Caco-2 (cell line): ENCODE data around the gene CDK2AP2. TPM values are rescaled to one million over a fixed set of nuclear protein-coding genes. Genes with fewer than 3 reads are reported as not detected.

Experiments
- BruUV-seq: library from RNA; stranded (reverse); fragments of 400-500 nt; replicated peaks from 2 replicates; lab custom pipeline; 2021; lab: Mats Ljungman, UMichigan
- CTCF ChIA-PET: fragments of 300-600 bp; sonication (Branson Sonifier 250); formaldehyde crosslinking; loops from one replicate; lab custom pipeline; 2022; ENCODE audit warnings: antibody characterized with exemption; lab: Charles Lee
- POLR2A ChIA-PET: fragments of 300-600 bp; sonication (Branson Sonifier 250); formaldehyde crosslinking; loops from one replicate; lab custom pipeline; 2022; ENCODE audit warnings: antibody characterized with exemption; lab: Charles Lee
- DNase-seq, 2 experiments: peaks; one replicate each; pipeline versions ENCODE4 v3.0.0 to v3.0.0-alpha.2; 2020 to 2022
- H3K27me3 ChIP-seq: replicated peaks from 2 replicates; pipeline ENCODE4 v1.6.0; 2011; ENCODE audit warnings: low read length; ENCODE audit not compliant: control insufficient read depth, insufficient read depth
- H3K36me3 ChIP-seq: 2 replicates; pipeline ENCODE4 v1.5.1; 2011; ENCODE audit warnings: low read length; ENCODE audit not compliant: control insufficient read depth, insufficient read depth
- H3K4me1 ChIP-seq: fragments of 250-450 bp; sonication (Bioruptor Pico); 2 replicates; pipeline ENCODE4 v1.5.1; 2020; ENCODE audit warnings: mild to moderate bottlenecking
- H3K4me3 ChIP-seq: 2 replicates; pipeline ENCODE4 v1.5.1; 2011; ENCODE audit warnings: low read depth, mild to moderate bottlenecking, control low read depth, low read length
- H3K9me3 ChIP-seq: fragments of 250-450 bp; sonication (Bioruptor Pico); 2 replicates; pipeline ENCODE4 v1.5.1; 2020; ENCODE audit warnings: mild to moderate bottlenecking, moderate library complexity
- H3K27ac Mint-ChIP-seq: one replicate; pipeline ENCODE4 v1.8.0; 2022; ENCODE audit warnings: mixed read lengths; ENCODE audit not compliant: unreplicated experiment
- H3K27me3 Mint-ChIP-seq: one replicate; pipeline ENCODE4 v1.8.0; 2022; ENCODE audit warnings: mixed read lengths; ENCODE audit not compliant: insufficient read depth, unreplicated experiment
- H3K36me3 Mint-ChIP-seq: one replicate; pipeline ENCODE4 v1.8.0; 2022; ENCODE audit warnings: mild to moderate bottlenecking, mixed read lengths; ENCODE audit not compliant: insufficient read depth, unreplicated experiment
- H3K4me1 Mint-ChIP-seq: one replicate; pipeline ENCODE4 v1.8.0; 2022; ENCODE audit warnings: low read depth, mixed read lengths; ENCODE audit not compliant: unreplicated experiment
- H3K4me3 Mint-ChIP-seq: one replicate; pipeline ENCODE4 v1.8.0; 2022; ENCODE audit warnings: mild to moderate bottlenecking, moderate library complexity, mixed read lengths; ENCODE audit not compliant: unreplicated experiment
- H3K9me3 Mint-ChIP-seq: one replicate; pipeline ENCODE4 v1.8.0; 2022; ENCODE audit warnings: mixed read lengths; ENCODE audit not compliant: unreplicated experiment
- CTCF ChIP-seq, 2 experiments: fragments of 200-600 bp in 1 of 2; IDR thresholded peaks; 1 replicate in 1 of 2; 2 replicates in 1 of 2; pipeline versions ENCODE4 v1.5.1 to v1.8.0; 2011 to 2022; ENCODE audit warnings: antibody characterized with exemption in 1 of 2, control low read depth in 1 of 2, inconsistent platforms in 1 of 2, low read depth in 1 of 2, low read length in 1 of 2, mild to moderate bottlenecking in 1 of 2, moderate library complexity in 1 of 2; ENCODE audit not compliant: insufficient read depth in 1 of 2, severe bottlenecking in 1 of 2, unreplicated experiment in 1 of 2
- intact Hi-C: fragments of 100-400 bp; cut with micrococcal nuclease; formaldehyde crosslinking; loops from one replicate; pipeline ENCODE4 v1.10.0; 2022; ENCODE audit not compliant: unreplicated experiment
- total RNA-seq: library from RNA; stranded (reverse); gene quantifications from 2 replicates; pipeline ENCODE4 v1.2.3, GENCODE V29; 2022

CDK2AP2 gene
- total RNA-seq, 1 experiment from 2014 or later = 99.4 TPM

- BruUV-seq = no TSS peak
- peak overlapping the region; percentile 5 for H3K27ac Mint-ChIP-seq
- intact Hi-C loops = loop anchor here (5.0 kb wide), 1 partner anchor 83 kb away; the partner anchor contains the start of genes PPP1CA and TBC1D10C
- peaks cover 30% of the 10 kb centered on the region for H3K4me1 Mint-ChIP-seq
- Histone ChIP-seq H3K4me1 (peaks cover 4% of the 10 kb centered on the region; the same call in 1 of the 2 replicates), H3K9me3 (no peaks in the 10 kb centered on the region), H3K36me3 (peaks cover 8% of the 10 kb centered on the region), H3K27me3 (no peaks in the 10 kb centered on the region), H3K4me3 (no peak overlapping the region)
- H3K4me3 Mint-ChIP-seq = peak overlapping the region; percentile 99
- H3K36me3 Mint-ChIP-seq = peaks cover 48% of the 10 kb centered on the region
- CTCF ChIA-PET = interaction anchor here (0.7 kb wide), 1 partner anchor 80 kb away, joined by 4 read pairs; no protein-coding TSS in a partner anchor
- no peak for TF ChIP-seq CTCF (IDR thresholded peaks at IDR 0.05; ENCODE audit: insufficient read depth in 1 of 2, low read depth in 1 of 2, low read length in 1 of 2, severe bottlenecking in 1 of 2, unreplicated experiment in 1 of 2)
- H3K27me3 Mint-ChIP-seq = no peaks in the 10 kb centered on the region
- DNase-seq = no peak
- POLR2A ChIA-PET = no interaction called here
- no peaks in the 10 kb centered on the region for H3K9me3 Mint-ChIP-seq
Measured at GRCh38 chr11:67484847-67485311, 23.1 kb downstream of the CDK2AP2 start.

GRCh38 chr11:67483831-67484665 is 23.9 kb downstream of the CDK2AP2 start:
- no TSS peak for BruUV-seq
- H3K27me3 ChIP-seq = no peaks in the 10 kb centered on the region
- no peak for TF ChIP-seq CTCF (IDR thresholded peaks at IDR 0.05; ENCODE audit: insufficient read depth in 1 of 2, low read depth in 1 of 2, low read length in 1 of 2, severe bottlenecking in 1 of 2, unreplicated experiment in 1 of 2)
- peaks cover 42% of the 10 kb centered on the region for H3K36me3 Mint-ChIP-seq
- no peaks in the 10 kb centered on the region for H3K27me3 Mint-ChIP-seq
- peak in 1 of 2 experiments; percentile 47 for DNase-seq
- ChIA-PET CTCF (interaction anchor here (1.5 to 2.1 kb wide), 2 partner anchors 83 to 110 kb away, joined by 3 to 14 read pairs; partner anchors contain the start of genes CLCF1 and PPP1CA), POLR2A (interaction anchor here (0.6 to 1.8 kb wide), 2 partner anchors 15 to 82 kb away, joined by 3 to 12 read pairs; partner anchors contain the start of genes PPP1CA and TMEM134)
- peak overlapping the region; percentile 99 for H3K27ac Mint-ChIP-seq
- peak overlapping the region; percentile 48 for H3K4me3 ChIP-seq
- peaks cover 4% of the 10 kb centered on the region; the same call in 1 of the 2 replicates for H3K4me1 ChIP-seq
- H3K4me3 Mint-ChIP-seq = peak overlapping the region; percentile 99
- peaks cover 24% of the 10 kb centered on the region for H3K4me1 Mint-ChIP-seq
- H3K9me3 ChIP-seq = no peaks in the 10 kb centered on the region
- H3K9me3 Mint-ChIP-seq = no peaks in the 10 kb centered on the region
- intact Hi-C loops = loop anchor here (1.0 to 5.0 kb wide), 7 partner anchors 15 to 82 kb away; partner anchors contain the start of genes CDK2AP2, CORO1B, PPP1CA and RPS6KB2
- peaks cover 5% of the 10 kb centered on the region for H3K36me3 ChIP-seq
